ENCODE results near the gene KL.
A peak's percentile ranks its signal among the peaks of the same experiment; 100 is the strongest.

Gene KL

GRCh38 chr13:33033986-33034385 lies 17.8 kb downstream of the KL start:
- Mint-ChIP-seq H3K9me3 (no peaks in the 10 kb centered on the region), H3K36me3 (no peaks in the 10 kb centered on the region), H3K27ac (no peak overlapping the region), H3K4me3 (no peak overlapping the region), H3K27me3 (peaks cover 8% of the 10 kb centered on the region), H3K4me1 (peaks cover 12% of the 10 kb centered on the region)
- DNase-seq, result no peak
- CTCF ChIA-PET, result no interaction called here

GRCh38 chr13:33034882-33035520 lies 18.8 kb downstream of the KL start:
- H3K36me3 Mint-ChIP-seq, result no peaks in the 10 kb centered on the region
- CTCF ChIA-PET, result no interaction called here
- H3K4me3 Mint-ChIP-seq, result no peak overlapping the region
- no peak overlapping the region for H3K27ac Mint-ChIP-seq
- no peaks in the 10 kb centered on the region for H3K9me3 Mint-ChIP-seq
- H3K27me3 Mint-ChIP-seq, result peaks cover 13% of the 10 kb centered on the region
- peaks cover 12% of the 10 kb centered on the region for H3K4me1 Mint-ChIP-seq
- no peak for DNase-seq

- H3K27ac Mint-ChIP-seq, result no peak overlapping the region
- DNase-seq, result no peak
- no peaks in the 10 kb centered on the region for H3K36me3 Mint-ChIP-seq
- CTCF ChIA-PET, result no interaction called here
- peaks cover 13% of the 10 kb centered on the region for H3K27me3 Mint-ChIP-seq
- peaks cover 9% of the 10 kb centered on the region for H3K4me1 Mint-ChIP-seq
- no peak overlapping the region for H3K4me3 Mint-ChIP-seq
- no peaks in the 10 kb centered on the region for H3K9me3 Mint-ChIP-seq
Observed at GRCh38 chr13:33037673-33038072, 21.4 kb downstream of the KL start.

DNA sequence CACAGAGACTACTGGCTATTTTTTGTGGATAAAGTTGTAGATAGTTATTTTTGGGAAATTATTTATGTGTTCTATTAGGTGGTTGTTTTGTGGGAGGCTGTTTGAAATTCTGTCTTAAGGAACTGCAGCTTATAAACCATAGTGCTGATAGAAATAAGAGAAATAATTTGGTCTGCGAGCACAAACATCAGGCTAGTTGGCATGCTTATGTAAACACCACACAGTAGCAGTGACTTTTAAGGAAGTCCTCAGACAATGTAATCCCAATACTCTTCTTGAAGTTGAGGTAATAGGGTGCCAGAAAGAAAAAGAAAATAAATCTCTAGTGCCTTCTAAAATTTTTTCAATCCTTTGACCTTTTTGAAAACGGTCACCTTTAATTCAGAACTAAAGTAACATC lies 23.9 kb downstream of the KL start:
- H3K27me3 Mint-ChIP-seq, result peaks cover 14% of the 10 kb centered on the region
- no peak overlapping the region for H3K27ac Mint-ChIP-seq
- no peaks in the 10 kb centered on the region for H3K4me1 Mint-ChIP-seq
- no peak for DNase-seq
- H3K9me3 Mint-ChIP-seq, result no peaks in the 10 kb centered on the region
- no peaks in the 10 kb centered on the region for H3K36me3 Mint-ChIP-seq
- CTCF ChIA-PET, result no interaction called here
- no peak overlapping the region for H3K4me3 Mint-ChIP-seq

DNA sequence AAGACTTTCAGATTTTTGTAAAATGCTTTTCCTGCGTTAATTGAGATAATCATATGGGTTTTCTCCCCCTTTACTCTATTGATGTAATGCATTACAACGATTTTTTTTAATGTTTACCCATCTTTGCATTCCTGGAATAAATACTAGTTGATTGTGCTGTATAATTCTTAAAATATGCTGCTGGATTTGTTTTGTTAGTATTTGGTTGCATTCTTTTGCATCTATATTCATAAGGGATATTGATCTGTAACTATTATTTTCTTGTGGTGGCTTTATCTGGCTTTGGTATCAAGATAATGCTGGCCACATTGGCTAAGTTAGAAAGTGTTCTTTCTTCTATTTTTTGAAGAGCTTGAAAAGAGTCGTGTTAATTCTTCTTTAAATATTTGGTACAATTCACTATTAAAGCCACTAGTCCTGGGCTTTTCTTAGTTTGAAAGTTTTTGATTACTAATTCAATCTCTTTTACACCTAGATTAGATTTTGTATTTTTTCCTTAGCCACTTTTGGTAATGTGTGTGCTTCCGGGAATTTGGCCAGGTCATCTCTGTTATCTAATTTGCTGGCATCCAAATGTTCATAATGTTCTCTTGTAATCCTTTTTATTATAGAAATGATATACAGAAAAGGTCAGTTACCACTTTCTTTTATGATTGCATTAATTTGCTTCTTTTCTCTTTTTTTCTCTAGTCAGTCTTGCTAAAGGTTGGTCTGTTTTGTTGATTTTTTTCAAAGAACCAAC lies 29.8 kb downstream of the KL start:
- H3K4me3 Mint-ChIP-seq, result no peak overlapping the region
- H3K4me1 Mint-ChIP-seq, result no peaks in the 10 kb centered on the region
- no peaks in the 10 kb centered on the region for H3K9me3 Mint-ChIP-seq
- CTCF ChIA-PET, result no interaction called here
- no peak overlapping the region for H3K27ac Mint-ChIP-seq
- peaks cover 10% of the 10 kb centered on the region for H3K27me3 Mint-ChIP-seq
- no peak for DNase-seq
- no peaks in the 10 kb centered on the region for H3K36me3 Mint-ChIP-seq

DNA sequence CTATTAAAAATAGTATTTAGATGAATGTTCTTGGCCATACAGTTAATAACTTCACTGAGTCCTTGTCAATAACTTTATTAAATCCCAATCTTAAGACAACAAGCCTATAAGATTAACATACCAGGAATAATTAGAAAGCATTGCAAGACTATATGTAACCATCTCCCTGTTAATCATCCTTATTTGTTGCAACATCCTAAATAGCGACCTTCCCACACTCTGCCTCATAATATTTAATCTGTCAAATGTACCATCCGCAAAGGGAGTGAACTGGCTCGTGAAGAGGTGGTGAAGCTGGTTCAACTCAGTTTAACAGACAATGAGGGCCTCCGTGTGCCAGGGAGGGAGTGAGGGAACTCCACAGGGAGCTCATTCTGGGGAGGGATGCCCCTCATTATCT lies 33.9 kb downstream of the KL start:
- CTCF ChIA-PET, result no interaction called here
- Mint-ChIP-seq H3K4me1 (no peaks in the 10 kb centered on the region), H3K4me3 (no peak overlapping the region), H3K27me3 (peaks cover 5% of the 10 kb centered on the region), H3K27ac (no peak overlapping the region), H3K9me3 (no peaks in the 10 kb centered on the region), H3K36me3 (no peaks in the 10 kb centered on the region)
- DNase-seq, result no peak

DNA sequence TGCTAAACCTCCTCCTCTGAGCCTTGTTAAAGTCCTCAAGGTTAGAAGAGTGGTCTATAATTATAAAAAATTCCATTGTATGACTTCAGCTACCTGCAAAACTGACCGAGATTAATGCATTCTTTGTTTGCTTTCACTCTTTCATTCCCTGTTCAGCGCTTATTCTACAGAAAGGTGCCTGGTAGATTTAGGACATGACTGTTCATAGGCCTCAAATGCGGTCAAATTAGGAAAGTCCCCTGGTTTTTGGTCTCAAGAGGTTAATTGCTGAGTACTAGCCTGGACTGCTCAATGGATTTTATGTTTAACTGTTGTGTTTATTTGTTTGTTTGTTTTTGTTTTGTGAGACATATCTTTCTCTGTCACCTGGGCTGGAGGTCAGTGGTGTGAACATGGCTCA lies 35.4 kb downstream of the KL start:
- H3K4me1 Mint-ChIP-seq, result no peaks in the 10 kb centered on the region
- CTCF ChIA-PET, result no interaction called here
- no peak overlapping the region for H3K4me3 Mint-ChIP-seq
- H3K27me3 Mint-ChIP-seq, result peaks cover 5% of the 10 kb centered on the region
- no peak for DNase-seq
- H3K9me3 Mint-ChIP-seq, result no peaks in the 10 kb centered on the region
- H3K36me3 Mint-ChIP-seq, result no peaks in the 10 kb centered on the region
- H3K27ac Mint-ChIP-seq, result no peak overlapping the region

GRCh38 chr13:33052506-33053280 lies 36.5 kb downstream of the KL start:
- CTCF ChIA-PET, result no interaction called here
- no peaks in the 10 kb centered on the region for H3K9me3 Mint-ChIP-seq

GRCh38 chr13:33053397-33054066 lies 37.3 kb downstream of the KL start:
- Mint-ChIP-seq H3K9me3 (no peaks in the 10 kb centered on the region), H3K4me1 (no peaks in the 10 kb centered on the region), H3K4me3 (no peak overlapping the region), H3K27me3 (peaks cover 5% of the 10 kb centered on the region), H3K27ac (no peak overlapping the region), H3K36me3 (no peaks in the 10 kb centered on the region)
- CTCF ChIA-PET, result no interaction called here
- no peak for DNase-seq

More at GRCh38 chr13:33052506-33053280, 36.5 kb downstream of the KL start:
- DNase-seq, result no peak
- Mint-ChIP-seq H3K4me3 (no peak overlapping the region), H3K4me1 (no peaks in the 10 kb centered on the region), H3K36me3 (no peaks in the 10 kb centered on the region), H3K27me3 (peaks cover 9% of the 10 kb centered on the region), H3K27ac (no peak overlapping the region)

GRCh38 chr13:33057019-33057780 lies 41.0 kb downstream of the KL start:
- peak overlapping the region; percentile 50 for H3K27ac Mint-ChIP-seq
- H3K27me3 Mint-ChIP-seq, result peaks cover 4% of the 10 kb centered on the region
- H3K9me3 Mint-ChIP-seq, result no peaks in the 10 kb centered on the region
- H3K4me1 Mint-ChIP-seq, result no peaks in the 10 kb centered on the region
- H3K36me3 Mint-ChIP-seq, result no peaks in the 10 kb centered on the region
- CTCF ChIA-PET, result interaction anchor here (0.6 kb wide), 1 partner anchor 40 kb away, joined by 4 read pairs; no protein-coding TSS in a partner anchor
- H3K4me3 Mint-ChIP-seq, result no peak overlapping the region
- DNase-seq, result no peak

DNA sequence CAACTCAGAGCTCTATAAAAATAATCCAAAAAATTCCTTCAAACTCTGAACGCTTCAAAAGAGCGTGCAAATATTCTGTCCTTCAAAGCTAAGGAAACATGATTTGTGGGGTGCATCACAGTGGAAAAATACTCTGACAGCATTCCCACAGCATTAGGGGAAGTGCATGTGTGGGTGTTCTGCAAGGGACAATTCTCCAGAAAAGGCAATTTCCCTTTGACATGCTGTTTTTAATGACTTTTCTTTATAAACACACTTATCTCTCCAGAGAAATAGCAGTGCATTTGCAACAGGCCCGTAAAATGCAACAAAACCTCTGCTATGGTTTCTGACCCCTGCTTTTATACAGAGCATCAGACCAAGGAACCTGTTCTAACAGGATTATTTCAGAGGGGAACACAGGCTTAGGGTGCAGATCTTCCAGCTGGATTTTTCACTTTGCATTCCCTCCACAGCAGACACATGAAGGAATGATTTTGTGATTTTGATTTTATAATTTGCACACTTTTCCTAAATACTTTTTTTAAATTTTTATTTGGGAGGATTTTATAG lies 42.6 kb downstream of the KL start:
- DNase-seq, result no peak
- CTCF ChIA-PET, result no interaction called here
- Mint-ChIP-seq H3K9me3 (no peaks in the 10 kb centered on the region), H3K4me3 (no peak overlapping the region), H3K27ac (no peak overlapping the region), H3K4me1 (no peaks in the 10 kb centered on the region), H3K27me3 (peaks cover 4% of the 10 kb centered on the region), H3K36me3 (no peaks in the 10 kb centered on the region)

DNA sequence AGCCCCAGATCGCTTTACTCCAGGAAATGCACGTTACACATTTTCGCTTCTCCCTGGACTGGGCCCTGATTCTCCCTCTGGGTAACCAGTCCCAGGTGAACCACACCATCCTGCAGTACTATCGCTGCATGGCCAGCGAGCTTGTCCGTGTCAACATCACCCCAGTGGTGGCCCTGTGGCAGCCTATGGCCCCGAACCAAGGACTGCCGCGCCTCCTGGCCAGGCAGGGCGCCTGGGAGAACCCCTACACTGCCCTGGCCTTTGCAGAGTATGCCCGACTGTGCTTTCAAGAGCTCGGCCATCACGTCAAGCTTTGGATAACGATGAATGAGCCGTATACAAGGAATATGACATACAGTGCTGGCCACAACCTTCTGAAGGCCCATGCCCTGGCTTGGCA lies 44.6 kb downstream of the KL start:
- H3K9me3 Mint-ChIP-seq, result no peaks in the 10 kb centered on the region
- no peaks in the 10 kb centered on the region for H3K4me1 Mint-ChIP-seq
- CTCF ChIA-PET, result no interaction called here
- peaks cover 4% of the 10 kb centered on the region for H3K27me3 Mint-ChIP-seq
- no peak overlapping the region for H3K27ac Mint-ChIP-seq
- H3K4me3 Mint-ChIP-seq, result no peak overlapping the region
- no peak for DNase-seq
- H3K36me3 Mint-ChIP-seq, result no peaks in the 10 kb centered on the region

- DNase-seq, result no peak
- Mint-ChIP-seq H3K27ac (no peak overlapping the region), H3K36me3 (no peaks in the 10 kb centered on the region), H3K27me3 (peaks cover 3% of the 10 kb centered on the region), H3K9me3 (no peaks in the 10 kb centered on the region), H3K4me3 (no peak overlapping the region), H3K4me1 (no peaks in the 10 kb centered on the region)
- CTCF ChIA-PET, result no interaction called here
Observed at GRCh38 chr13:33066329-33066728, 50.1 kb downstream of the KL start.

DNA sequence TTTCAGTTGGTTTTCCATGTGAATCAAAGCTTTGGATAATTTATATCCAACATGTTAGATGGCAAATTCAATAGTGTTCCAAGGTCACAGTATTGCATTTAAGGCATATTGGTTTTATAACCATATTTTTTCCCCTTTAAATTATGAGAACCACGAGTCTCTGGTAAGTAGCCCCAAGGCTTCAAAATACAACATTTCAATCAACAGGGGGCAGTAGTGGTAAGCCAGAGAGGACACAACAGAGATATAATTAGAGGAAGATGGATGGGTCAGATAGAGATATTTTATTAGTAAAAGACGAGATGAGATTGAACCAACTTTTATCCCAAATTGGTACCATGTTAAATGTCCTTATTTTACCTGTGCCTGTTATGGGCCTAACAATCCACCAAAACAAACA lies 53.1 kb downstream of the KL start:
- H3K4me3 Mint-ChIP-seq, result no peak overlapping the region
- CTCF ChIA-PET, result no interaction called here
- H3K4me1 Mint-ChIP-seq, result no peaks in the 10 kb centered on the region

More for the DNA sequence above, 53.1 kb downstream of the KL start:
- H3K36me3 Mint-ChIP-seq, result no peaks in the 10 kb centered on the region
- H3K27me3 Mint-ChIP-seq, result peaks cover 3% of the 10 kb centered on the region
- no peaks in the 10 kb centered on the region for H3K9me3 Mint-ChIP-seq
- H3K27ac Mint-ChIP-seq, result no peak overlapping the region
- DNase-seq, result no peak
